GM23248 (cell line): ENCODE data around the gene SOD2.

Experiments
- EZH2 ChIP-seq: fragments of 200-600 bp; sonication (generic); IDR thresholded peaks from 2 replicates; pipeline ENCODE4 v1.6.1; 2018; ENCODE audit warnings: antibody characterized with exemption, mild to moderate bottlenecking; ENCODE audit not compliant: insufficient read depth, poor library complexity, severe bottlenecking
- EZH2phosphoT487 ChIP-seq: fragments of 200-600 bp; sonication (generic); IDR thresholded peaks from 2 replicates; pipeline ENCODE4 v1.6.1; 2018; ENCODE audit warnings: antibody characterized with exemption, moderate library complexity, mild to moderate bottlenecking, low read depth; ENCODE audit not compliant: insufficient read depth

- TF ChIP-seq EZH2phosphoT487 (no peak), EZH2 (no peak)
Measured at GRCh38 chr6:159714404-159714803, 21.4 kb upstream of the SOD2 start.
